SH-SY5Y (cell line): ENCODE measurements around the gene SGTA.

Source experiments
- GATA2 ChIP-seq: IDR thresholded peaks from 2 replicates; pipeline ENCODE4 v1.6.1; 2011; ENCODE audit warnings: mild to moderate bottlenecking, low read depth, low read length
- GATA3 ChIP-seq: IDR thresholded peaks from 2 replicates; pipeline ENCODE4 v1.6.1; 2011; ENCODE audit warnings: low read depth, mild to moderate bottlenecking, low read length, moderate library complexity

- TF ChIP-seq GATA2 (no peak), GATA3 (no peak)
Measured at GRCh38 chr19:2715470-2716274, 67.4 kb downstream of the SGTA start.
